Measurements from ENCODE around the gene ADSS1. TPM values are rescaled to one million over a fixed set of nuclear protein-coding genes. Genes with fewer than 3 reads are reported as not detected.
A peak's percentile ranks its signal among the peaks of the same experiment; 100 is the strongest.

The ADSS1 gene
- total RNA-seq, 3 donors from 2014 or later: 0.66 to 1.2 (median 0.69) TPM

- Mint-ChIP-seq H3K4me3 (no peak overlapping the region), H3K9me3 (no peaks in the 10 kb centered on the region), H3K4me1 (ENCODE audit: low read depth) (no peaks in the 10 kb centered on the region), H3K27me3 (ENCODE audit: low read depth) (no peaks in the 10 kb centered on the region), H3K36me3 (ENCODE audit: insufficient read depth) (no peaks in the 10 kb centered on the region)
- DNase-seq (no peak), ATAC-seq (no peak)
These were observed 10.0 kb upstream of the ADSS1 start for GRCh38 chr14:104714066-104714465.

- Mint-ChIP-seq H3K27me3 (ENCODE audit: low read depth) (no peaks in the 10 kb centered on the region), H3K4me3 (no peak overlapping the region), H3K9me3 (no peaks in the 10 kb centered on the region), H3K36me3 (ENCODE audit: insufficient read depth) (no peaks in the 10 kb centered on the region), H3K4me1 (ENCODE audit: low read depth) (no peaks in the 10 kb centered on the region)
- ATAC-seq (no peak), DNase-seq (no peak)
These were observed 9.3 kb upstream of the ADSS1 start for GRCh38 chr14:104714681-104715080.

- ATAC-seq: no peak
- H3K36me3 Mint-ChIP-seq (ENCODE audit: insufficient read depth): no peaks in the 10 kb centered on the region
These were observed 8.6 kb upstream of the ADSS1 start for GRCh38 chr14:104715416-104715815.

GRCh38 chr14:104715871-104716270, 8.2 kb upstream of the ADSS1 start:
- DNase-seq: no peak
- Mint-ChIP-seq H3K27me3 (ENCODE audit: low read depth) (no peaks in the 10 kb centered on the region), H3K4me3 (no peak overlapping the region), H3K4me1 (ENCODE audit: low read depth) (no peaks in the 10 kb centered on the region), H3K36me3 (ENCODE audit: insufficient read depth) (no peaks in the 10 kb centered on the region), H3K9me3 (no peaks in the 10 kb centered on the region)
- no peak for ATAC-seq

More at GRCh38 chr14:104715416-104715815, 8.6 kb upstream of the ADSS1 start:
- Mint-ChIP-seq H3K27me3 (ENCODE audit: low read depth) (no peaks in the 10 kb centered on the region), H3K9me3 (no peaks in the 10 kb centered on the region), H3K4me3 (no peak overlapping the region), H3K4me1 (ENCODE audit: low read depth) (no peaks in the 10 kb centered on the region)
- DNase-seq: no peak

GRCh38 chr14:104717137-104717536, 6.9 kb upstream of the ADSS1 start:
- no peak for ATAC-seq
- DNase-seq: no peak
- Mint-ChIP-seq H3K4me1 (ENCODE audit: low read depth) (no peaks in the 10 kb centered on the region), H3K27me3 (ENCODE audit: low read depth) (no peaks in the 10 kb centered on the region), H3K4me3 (no peak overlapping the region), H3K9me3 (no peaks in the 10 kb centered on the region), H3K36me3 (ENCODE audit: insufficient read depth) (no peaks in the 10 kb centered on the region)

- Mint-ChIP-seq H3K27me3 (ENCODE audit: low read depth) (no peaks in the 10 kb centered on the region), H3K4me3 (no peak overlapping the region), H3K9me3 (no peaks in the 10 kb centered on the region), H3K36me3 (ENCODE audit: insufficient read depth) (no peaks in the 10 kb centered on the region), H3K4me1 (ENCODE audit: low read depth) (no peaks in the 10 kb centered on the region)
- DNase-seq: no peak
- ATAC-seq: no peak
These were observed 6.4 kb upstream of the ADSS1 start for GRCh38 chr14:104717646-104718045.

- Mint-ChIP-seq H3K4me1 (ENCODE audit: low read depth) (no peaks in the 10 kb centered on the region), H3K27me3 (ENCODE audit: low read depth) (no peaks in the 10 kb centered on the region), H3K36me3 (ENCODE audit: insufficient read depth) (no peaks in the 10 kb centered on the region), H3K4me3 (no peak overlapping the region), H3K9me3 (no peaks in the 10 kb centered on the region)
- no peak for ATAC-seq
- no peak for DNase-seq
These were observed 5.9 kb upstream of the ADSS1 start for GRCh38 chr14:104718147-104718546.

GRCh38 chr14:104718871-104719270, 5.2 kb upstream of the ADSS1 start:
- no peak for ATAC-seq
- H3K9me3 Mint-ChIP-seq: no peaks in the 10 kb centered on the region
- DNase-seq: no peak
- no peaks in the 10 kb centered on the region for H3K27me3 Mint-ChIP-seq (ENCODE audit: low read depth)
- H3K36me3 Mint-ChIP-seq (ENCODE audit: insufficient read depth): no peaks in the 10 kb centered on the region
- H3K4me1 Mint-ChIP-seq (ENCODE audit: low read depth): no peaks in the 10 kb centered on the region
- no peak overlapping the region for H3K4me3 Mint-ChIP-seq

DNA sequence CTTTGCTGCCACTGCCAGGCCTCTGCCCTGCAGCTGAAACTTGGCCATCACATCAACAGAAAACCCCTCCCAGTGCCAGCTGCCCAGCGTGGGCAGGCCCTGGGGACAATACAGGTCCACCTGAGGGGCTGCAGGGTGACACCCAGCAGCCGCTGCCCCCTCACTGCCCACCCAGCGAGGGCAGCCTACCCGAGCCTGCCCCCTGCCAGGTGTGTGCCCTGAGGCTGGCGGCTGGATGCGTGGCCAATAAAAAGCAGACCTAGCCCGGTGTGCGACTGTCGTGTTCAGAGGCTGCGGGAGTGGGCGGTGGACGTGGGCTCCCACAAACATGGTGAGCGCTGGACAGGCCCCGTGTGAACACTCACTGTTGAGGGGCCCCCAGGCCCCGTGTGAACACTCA, 4.7 kb upstream of the ADSS1 start:
- no peak for DNase-seq
- H3K36me3 Mint-ChIP-seq (ENCODE audit: insufficient read depth): no peaks in the 10 kb centered on the region
- no peak overlapping the region for H3K4me3 Mint-ChIP-seq
- no peaks in the 10 kb centered on the region for H3K27me3 Mint-ChIP-seq (ENCODE audit: low read depth)
- no peaks in the 10 kb centered on the region for H3K9me3 Mint-ChIP-seq
- ATAC-seq: no peak
- no peaks in the 10 kb centered on the region for H3K4me1 Mint-ChIP-seq (ENCODE audit: low read depth)

GRCh38 chr14:104721505-104722431, 2.3 kb upstream of the ADSS1 start:
- Mint-ChIP-seq H3K36me3 (ENCODE audit: insufficient read depth) (no peaks in the 10 kb centered on the region), H3K27me3 (ENCODE audit: low read depth) (no peaks in the 10 kb centered on the region), H3K9me3 (no peaks in the 10 kb centered on the region), H3K4me1 (ENCODE audit: low read depth) (no peaks in the 10 kb centered on the region), H3K4me3 (no peak overlapping the region)
- DNase-seq: no peak
- ATAC-seq: no peak

DNA sequence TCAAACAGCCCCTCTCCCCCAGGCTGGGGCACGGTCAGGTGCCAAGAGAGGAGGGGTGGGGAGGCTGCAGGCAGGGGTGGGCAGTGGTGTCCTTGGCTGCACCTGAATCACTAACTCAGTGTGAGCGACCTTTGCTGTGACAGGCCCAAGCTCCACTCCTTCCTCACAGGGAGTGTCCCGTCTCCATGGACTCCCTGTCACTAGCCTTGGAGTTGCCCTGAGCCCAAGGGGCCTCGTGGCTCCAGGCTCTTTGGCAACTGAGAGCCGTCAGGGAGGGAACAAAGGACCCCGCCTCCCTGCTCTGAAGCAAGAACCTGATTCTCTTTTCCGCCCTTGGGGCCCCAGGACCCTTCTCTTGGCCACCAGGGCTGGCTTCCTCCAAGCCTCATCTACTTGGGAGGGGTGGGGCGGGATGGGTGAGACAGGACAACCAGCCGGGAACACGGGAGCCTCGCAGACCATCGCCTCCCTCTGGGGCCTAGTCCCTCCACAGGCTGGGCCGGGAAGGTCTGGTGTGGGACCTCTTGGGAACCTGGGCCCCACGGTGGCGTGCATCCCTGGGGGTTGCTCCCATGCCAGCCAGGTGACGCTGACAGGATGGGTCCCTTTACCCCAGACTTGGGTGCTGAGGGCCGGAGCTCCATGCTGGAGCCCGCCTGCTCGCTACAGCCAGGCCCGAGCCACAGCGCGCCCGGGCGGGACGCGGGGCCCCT, 935 bp upstream of the ADSS1 start:
- ATAC-seq: no peak
- Mint-ChIP-seq H3K4me3 (no peak overlapping the region), H3K4me1 (ENCODE audit: low read depth) (no peaks in the 10 kb centered on the region), H3K9me3 (no peaks in the 10 kb centered on the region), H3K36me3 (ENCODE audit: insufficient read depth) (no peaks in the 10 kb centered on the region), H3K27me3 (ENCODE audit: low read depth) (no peaks in the 10 kb centered on the region)
- no peak for DNase-seq

DNA sequence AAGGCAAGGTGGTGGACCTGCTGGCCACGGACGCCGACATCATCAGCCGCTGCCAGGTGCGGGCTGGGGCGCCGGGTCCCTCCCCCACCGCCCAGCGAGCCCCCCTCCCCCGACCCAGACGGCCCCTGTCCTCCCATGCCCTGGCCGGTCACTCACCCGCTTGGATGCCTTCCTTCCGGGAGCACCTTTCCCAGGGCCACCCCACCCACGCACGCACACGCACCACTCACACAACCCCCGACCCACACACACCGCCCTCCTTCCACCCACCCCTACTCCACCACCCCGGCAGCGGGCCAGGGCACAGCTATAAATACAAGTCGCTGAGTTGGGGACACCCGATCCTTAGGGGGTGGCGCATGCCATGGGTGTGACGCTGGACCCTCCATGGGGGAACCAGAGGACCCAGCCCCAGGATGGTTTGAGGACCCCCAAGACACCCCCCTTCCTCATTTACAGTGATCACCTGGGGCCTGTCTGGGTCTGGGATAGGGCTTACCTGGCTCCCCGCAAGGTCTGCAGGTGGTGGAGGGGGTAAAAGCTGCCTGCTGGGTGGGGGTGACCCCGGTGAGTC, 465 bp downstream of the ADSS1 start:
- no peaks in the 10 kb centered on the region for H3K27me3 Mint-ChIP-seq (ENCODE audit: low read depth)
- H3K4me3 Mint-ChIP-seq: peak overlapping the region; percentile 56
- no peaks in the 10 kb centered on the region for H3K4me1 Mint-ChIP-seq (ENCODE audit: low read depth)
- no peaks in the 10 kb centered on the region for H3K36me3 Mint-ChIP-seq (ENCODE audit: insufficient read depth)
- DNase-seq (peak; percentile 18), ATAC-seq (peak; percentile 11 to 15)
- H3K9me3 Mint-ChIP-seq: no peaks in the 10 kb centered on the region

GRCh38 chr14:104724981-104725771, 1.1 kb downstream of the ADSS1 start:
- H3K9me3 Mint-ChIP-seq: no peaks in the 10 kb centered on the region
- no peaks in the 10 kb centered on the region for H3K27me3 Mint-ChIP-seq (ENCODE audit: low read depth)
- H3K4me3 Mint-ChIP-seq: peak overlapping the region; percentile 56
- H3K4me1 Mint-ChIP-seq (ENCODE audit: low read depth): no peaks in the 10 kb centered on the region
- H3K36me3 Mint-ChIP-seq (ENCODE audit: insufficient read depth): no peaks in the 10 kb centered on the region
- ATAC-seq: no peak
- DNase-seq: no peak

All from activated T-cell treated with anti-CD3 and anti-CD28 coated beads, Interleukin-2, amount 50 U/mL, for 4 hours (primary cell).